SJCRH30 (cell line): ENCODE measurements around the gene DCUN1D2. TPM values are rescaled to one million over a fixed set of nuclear protein-coding genes. Genes with fewer than 3 reads are reported as not detected.
"Not testable (repeated sequence)": the region's sequence is repeated elsewhere in the genome, so short reads cannot be mapped to it uniquely, and the experiment has no call there.

Experiments
- DNase-seq, 2 experiments: peaks; one replicate each; pipeline ENCODE4 v3.0.0-alpha.2; 2015 to 2020
- H3K27ac ChIP-seq: fragments of 250-450 bp; sonication (Bioruptor Pico); 2 replicates; pipeline ENCODE4 v1.5.1; 2020; ENCODE audit warnings: mild to moderate bottlenecking, moderate library complexity
- H3K27me3 ChIP-seq: fragments of 250-450 bp; sonication (Bioruptor Pico); 2 replicates; pipeline ENCODE4 v1.5.1; 2020; ENCODE audit warnings: mild to moderate bottlenecking, moderate library complexity
- H3K36me3 ChIP-seq: fragments of 250-450 bp; sonication (Bioruptor Pico); 2 replicates; pipeline ENCODE4 v1.5.1; 2020; ENCODE audit warnings: mild to moderate bottlenecking, moderate library complexity
- H3K4me1 ChIP-seq: fragments of 250-450 bp; sonication (Bioruptor Pico); 2 replicates; pipeline ENCODE4 v1.5.1; 2020; ENCODE audit warnings: mild to moderate bottlenecking, moderate library complexity
- H3K4me3 ChIP-seq: fragments of 250-450 bp; sonication (Bioruptor Pico); 2 replicates; pipeline ENCODE4 v1.5.1; 2020; ENCODE audit warnings: mild to moderate bottlenecking, moderate library complexity
- H3K9me3 ChIP-seq: fragments of 250-450 bp; sonication (Bioruptor Pico); replicated peaks from 2 replicates; pipeline ENCODE4 v1.5.1; 2020; ENCODE audit warnings: mild to moderate bottlenecking, moderate library complexity
- total RNA-seq: library from RNA; depleted of rRNA; stranded (reverse); fragments of >200 nt; shearing (Covaris generic); gene quantifications from 2 replicates; pipeline ENCODE4 v1.2.3, GENCODE V29; 2014

Gene DCUN1D2
- total RNA-seq, 1 experiment from 2014 or later: 25.9 TPM

GRCh38 chr13:113489171-113489548 is 1.4 kb downstream of the DCUN1D2 start:
- Histone ChIP-seq H3K27ac (peak overlapping the region; percentile 58), H3K27me3 (no peaks in the 10 kb centered on the region), H3K4me1 (peaks cover 26% of the 10 kb centered on the region)

GRCh38 chr13:113488283-113488682 is 2.2 kb downstream of the DCUN1D2 start:
- DNase-seq: no peak
- peaks cover 3% of the 10 kb centered on the region; the same call in 1 of the 2 replicates for H3K36me3 ChIP-seq
- no peak overlapping the region for H3K27ac ChIP-seq
- no peaks in the 10 kb centered on the region for H3K27me3 ChIP-seq
- no peak overlapping the region for H3K4me3 ChIP-seq
- peaks cover 17% of the 10 kb centered on the region for H3K4me1 ChIP-seq
- H3K9me3 ChIP-seq: no peaks in the 10 kb centered on the region

More at GRCh38 chr13:113489171-113489548, 1.4 kb downstream of the DCUN1D2 start:
- H3K36me3 ChIP-seq: peaks cover 6% of the 10 kb centered on the region; the same call in 1 of the 2 replicates
- peak overlapping the region; percentile 90 for H3K4me3 ChIP-seq
- no peaks in the 10 kb centered on the region for H3K9me3 ChIP-seq
- DNase-seq: no peak

- H3K27ac ChIP-seq: no peak overlapping the region
- DNase-seq: no peak
- no peak overlapping the region for H3K4me3 ChIP-seq
- no peaks in the 10 kb centered on the region for H3K9me3 ChIP-seq
- H3K36me3 ChIP-seq: peaks cover 5% of the 10 kb centered on the region
- H3K27me3 ChIP-seq: no peaks in the 10 kb centered on the region
- H3K4me1 ChIP-seq: peaks cover 4% of the 10 kb centered on the region
Measured at GRCh38 chr13:113486698-113487097, 3.8 kb downstream of the DCUN1D2 start.

GRCh38 chr13:113485545-113485944 is 5.0 kb downstream of the DCUN1D2 start:
- Histone ChIP-seq H3K4me1 (peaks cover 4% of the 10 kb centered on the region), H3K9me3 (no peaks in the 10 kb centered on the region), H3K4me3 (no peak overlapping the region), H3K27ac (no peak overlapping the region), H3K27me3 (no peaks in the 10 kb centered on the region), H3K36me3 (peaks cover 7% of the 10 kb centered on the region)
- no peak for DNase-seq

- Histone ChIP-seq H3K27ac (no peak overlapping the region), H3K4me3 (no peak overlapping the region), H3K9me3 (no peaks in the 10 kb centered on the region)
Measured at GRCh38 chr13:113483504-113484293, 6.8 kb downstream of the DCUN1D2 start.

GRCh38 chr13:113483081-113483480 is 7.4 kb downstream of the DCUN1D2 start:
- no peaks in the 10 kb centered on the region for H3K27me3 ChIP-seq
- H3K36me3 ChIP-seq: peaks cover 28% of the 10 kb centered on the region
- no peak overlapping the region for H3K27ac ChIP-seq
- DNase-seq: no peak
- no peaks in the 10 kb centered on the region for H3K4me1 ChIP-seq
- H3K4me3 ChIP-seq: no peak overlapping the region
- H3K9me3 ChIP-seq: no peaks in the 10 kb centered on the region

More at GRCh38 chr13:113483504-113484293, 6.8 kb downstream of the DCUN1D2 start:
- peaks cover 1% of the 10 kb centered on the region for H3K4me1 ChIP-seq
- H3K36me3 ChIP-seq: peaks cover 24% of the 10 kb centered on the region
- no peak for DNase-seq
- H3K27me3 ChIP-seq: no peaks in the 10 kb centered on the region

GRCh38 chr13:113479179-113479578 is 11.3 kb downstream of the DCUN1D2 start:
- DNase-seq: no peak
- no peaks in the 10 kb centered on the region for H3K9me3 ChIP-seq
- H3K27ac ChIP-seq: no peak overlapping the region
- H3K27me3 ChIP-seq: no peaks in the 10 kb centered on the region
- H3K4me3 ChIP-seq: no peak overlapping the region
- no peaks in the 10 kb centered on the region for H3K4me1 ChIP-seq
- peaks cover 53% of the 10 kb centered on the region for H3K36me3 ChIP-seq

- H3K27me3 ChIP-seq: no peaks in the 10 kb centered on the region
- peaks cover 59% of the 10 kb centered on the region for H3K36me3 ChIP-seq
Measured at GRCh38 chr13:113477724-113478123, 12.8 kb downstream of the DCUN1D2 start.

GRCh38 chr13:113476811-113477210 is 13.7 kb downstream of the DCUN1D2 start:
- H3K36me3 ChIP-seq: peaks cover 62% of the 10 kb centered on the region
- H3K4me3 ChIP-seq: no peak overlapping the region
- DNase-seq: no peak
- H3K27me3 ChIP-seq: no peaks in the 10 kb centered on the region
- no peaks in the 10 kb centered on the region for H3K9me3 ChIP-seq
- H3K27ac ChIP-seq: no peak overlapping the region
- H3K4me1 ChIP-seq: no peaks in the 10 kb centered on the region

More at GRCh38 chr13:113477724-113478123, 12.8 kb downstream of the DCUN1D2 start:
- Histone ChIP-seq H3K4me3 (no peak overlapping the region), H3K27ac (no peak overlapping the region), H3K9me3 (no peaks in the 10 kb centered on the region), H3K4me1 (no peaks in the 10 kb centered on the region)
- no peak for DNase-seq

- H3K9me3 ChIP-seq: no peaks in the 10 kb centered on the region
- no peak for DNase-seq
- H3K36me3 ChIP-seq: peaks cover 61% of the 10 kb centered on the region
- H3K27me3 ChIP-seq: no peaks in the 10 kb centered on the region
- H3K27ac ChIP-seq: no peak overlapping the region
- H3K4me3 ChIP-seq: no peak overlapping the region
- no peaks in the 10 kb centered on the region for H3K4me1 ChIP-seq
Measured at GRCh38 chr13:113475911-113476310, 14.6 kb downstream of the DCUN1D2 start.

- H3K9me3 ChIP-seq: no peaks in the 10 kb centered on the region
- H3K36me3 ChIP-seq: peaks cover 57% of the 10 kb centered on the region
- H3K4me1 ChIP-seq: no peaks in the 10 kb centered on the region
- no peak for DNase-seq
- H3K4me3 ChIP-seq: no peak overlapping the region
- no peaks in the 10 kb centered on the region for H3K27me3 ChIP-seq
- H3K27ac ChIP-seq: no peak overlapping the region
Measured at GRCh38 chr13:113475280-113475679, 15.2 kb downstream of the DCUN1D2 start.

GRCh38 chr13:113474179-113474578 is 16.3 kb downstream of the DCUN1D2 start:
- no peak for DNase-seq
- no peaks in the 10 kb centered on the region for H3K27me3 ChIP-seq
- no peak overlapping the region for H3K27ac ChIP-seq
- H3K9me3 ChIP-seq: no peaks in the 10 kb centered on the region
- H3K4me1 ChIP-seq: no peaks in the 10 kb centered on the region
- peaks cover 51% of the 10 kb centered on the region for H3K36me3 ChIP-seq
- H3K4me3 ChIP-seq: no peak overlapping the region

GRCh38 chr13:113472355-113473025 is 18.0 kb downstream of the DCUN1D2 start:
- no peak overlapping the region for H3K4me3 ChIP-seq
- H3K27me3 ChIP-seq: no peaks in the 10 kb centered on the region
- H3K9me3 ChIP-seq: no peaks in the 10 kb centered on the region
- peaks cover 38% of the 10 kb centered on the region for H3K36me3 ChIP-seq
- no peak overlapping the region for H3K27ac ChIP-seq
- H3K4me1 ChIP-seq: no peaks in the 10 kb centered on the region
- no peak for DNase-seq

GRCh38 chr13:113471844-113472243 is 18.7 kb downstream of the DCUN1D2 start:
- no peaks in the 10 kb centered on the region for H3K27me3 ChIP-seq
- H3K36me3 ChIP-seq: peaks cover 38% of the 10 kb centered on the region
- H3K27ac ChIP-seq: no peak overlapping the region
- no peaks in the 10 kb centered on the region for H3K4me1 ChIP-seq
- H3K9me3 ChIP-seq: no peaks in the 10 kb centered on the region
- no peak overlapping the region for H3K4me3 ChIP-seq
- DNase-seq: no peak

GRCh38 chr13:113470635-113471163 is 19.8 kb downstream of the DCUN1D2 start:
- H3K27me3 ChIP-seq, DNase-seq: not testable (repeated sequence)

More at GRCh38 chr13:113470635-113471163, 19.8 kb downstream of the DCUN1D2 start:
- not testable (repeated sequence) for H3K4me3 ChIP-seq, H3K27ac ChIP-seq, H3K4me1 ChIP-seq, H3K9me3 ChIP-seq
- H3K36me3 ChIP-seq: peaks cover 29% of the 10 kb centered on the region
